ENCODE measurements around the gene TBCEL. TPM values are rescaled to one million over a fixed set of nuclear protein-coding genes. Genes with fewer than 3 reads are reported as not detected.

The TBCEL gene
- total RNA-seq, 1 donor from 2014 or later = 36.5 TPM

GRCh38 chr11:121089566-121089965, 65.7 kb downstream of the TBCEL start:
- Mint-ChIP-seq H3K9me3 (ENCODE audit: unreplicated experiment) (no peaks in the 10 kb centered on the region), H3K27me3 (ENCODE audit: unreplicated experiment) (no peaks in the 10 kb centered on the region), H3K4me1 (ENCODE audit: low read depth, unreplicated experiment) (peaks cover 6% of the 10 kb centered on the region), H3K4me3 (ENCODE audit: unreplicated experiment) (no peak overlapping the region), H3K27ac (ENCODE audit: unreplicated experiment) (no peak overlapping the region), H3K36me3 (ENCODE audit: unreplicated experiment) (peaks cover under 1% of the 10 kb centered on the region)
- no peak for TF ChIP-seq CTCF (IDR thresholded peaks at IDR 0.05; ENCODE audit: partially characterized antibody, unreplicated experiment)
- no peak for DNase-seq

- DNase-seq = no peak
- Mint-ChIP-seq H3K4me1 (ENCODE audit: low read depth, unreplicated experiment) (peaks cover 6% of the 10 kb centered on the region), H3K27me3 (ENCODE audit: unreplicated experiment) (no peaks in the 10 kb centered on the region)
These were observed 66.3 kb downstream of the TBCEL start for GRCh38 chr11:121090145-121090721.

GRCh38 chr11:121091492-121092152, 67.7 kb downstream of the TBCEL start:
- DNase-seq = no peak
- TF ChIP-seq CTCF (IDR thresholded peaks at IDR 0.05; ENCODE audit: partially characterized antibody, unreplicated experiment) = no peak
- Mint-ChIP-seq H3K9me3 (ENCODE audit: unreplicated experiment) (no peaks in the 10 kb centered on the region), H3K27me3 (ENCODE audit: unreplicated experiment) (no peaks in the 10 kb centered on the region), H3K4me3 (ENCODE audit: unreplicated experiment) (no peak overlapping the region), H3K36me3 (ENCODE audit: unreplicated experiment) (peaks cover 7% of the 10 kb centered on the region), H3K27ac (ENCODE audit: unreplicated experiment) (no peak overlapping the region), H3K4me1 (ENCODE audit: low read depth, unreplicated experiment) (peaks cover 6% of the 10 kb centered on the region)

More at GRCh38 chr11:121090145-121090721, 66.3 kb downstream of the TBCEL start:
- H3K4me3 Mint-ChIP-seq (ENCODE audit: unreplicated experiment) = no peak overlapping the region
- TF ChIP-seq CTCF (IDR thresholded peaks at IDR 0.05; ENCODE audit: partially characterized antibody, unreplicated experiment) = no peak
- H3K36me3 Mint-ChIP-seq (ENCODE audit: unreplicated experiment) = peaks cover 7% of the 10 kb centered on the region
- H3K27ac Mint-ChIP-seq (ENCODE audit: unreplicated experiment) = no peak overlapping the region
- no peaks in the 10 kb centered on the region for H3K9me3 Mint-ChIP-seq (ENCODE audit: unreplicated experiment)

GRCh38 chr11:121095561-121095960, 71.7 kb downstream of the TBCEL start:
- no peak for TF ChIP-seq CTCF (IDR thresholded peaks at IDR 0.05; ENCODE audit: partially characterized antibody, unreplicated experiment)
- H3K4me1 Mint-ChIP-seq (ENCODE audit: low read depth, unreplicated experiment) = peaks cover 3% of the 10 kb centered on the region
- no peaks in the 10 kb centered on the region for H3K27me3 Mint-ChIP-seq (ENCODE audit: unreplicated experiment)
- DNase-seq = no peak
- H3K4me3 Mint-ChIP-seq (ENCODE audit: unreplicated experiment) = no peak overlapping the region
- H3K9me3 Mint-ChIP-seq (ENCODE audit: unreplicated experiment) = no peaks in the 10 kb centered on the region
- H3K27ac Mint-ChIP-seq (ENCODE audit: unreplicated experiment) = no peak overlapping the region
- peaks cover 7% of the 10 kb centered on the region for H3K36me3 Mint-ChIP-seq (ENCODE audit: unreplicated experiment)

- Mint-ChIP-seq H3K4me3 (ENCODE audit: unreplicated experiment) (no peak overlapping the region), H3K4me1 (ENCODE audit: low read depth, unreplicated experiment) (peaks cover 3% of the 10 kb centered on the region), H3K9me3 (ENCODE audit: unreplicated experiment) (no peaks in the 10 kb centered on the region), H3K27ac (ENCODE audit: unreplicated experiment) (no peak overlapping the region), H3K27me3 (ENCODE audit: unreplicated experiment) (no peaks in the 10 kb centered on the region), H3K36me3 (ENCODE audit: unreplicated experiment) (peaks cover 7% of the 10 kb centered on the region)
- no peak for TF ChIP-seq CTCF (IDR thresholded peaks at IDR 0.05; ENCODE audit: partially characterized antibody, unreplicated experiment)
- DNase-seq = no peak
These were observed 75.5 kb downstream of the TBCEL start for GRCh38 chr11:121099364-121099763.
